Epithelial cell of proximal tubule (primary cell): ENCODE data around the gene NR2F1-AS1. TPM values are rescaled to one million over a fixed set of nuclear protein-coding genes. Genes with fewer than 3 reads are reported as not detected.

Source experiments
- DNase-seq: peaks from one replicate; pipeline ENCODE4 v3.0.0-alpha.2; 2011; ENCODE audit warnings: low read depth
- H3K4me3 ChIP-seq: 2 replicates; pipeline ENCODE4 v1.5.1; 2011; ENCODE audit warnings: low read depth, mild to moderate bottlenecking, low read length
- CTCF ChIP-seq: conservative IDR thresholded peaks from 2 replicates; pipeline ENCODE4 v1.5.1; 2012; ENCODE audit warnings: low read depth, mild to moderate bottlenecking, low read length
- total RNA-seq: library from RNA; depleted of rRNA; stranded (reverse); fragments of >200 nt; gene quantifications from 2 replicates; pipeline ENCODE4 v1.2.3, GENCODE V29; 2015

The NR2F1-AS1 gene
- total RNA-seq, 1 donor from 2014 or later = 1.6 TPM

GRCh38 chr5:93599001-93599379, 18.0 kb upstream of the NR2F1-AS1 start:
- no peak for DNase-seq
- no peak overlapping the region for H3K4me3 ChIP-seq
- no peak for TF ChIP-seq CTCF

GRCh38 chr5:93598091-93599000, 17.3 kb upstream of the NR2F1-AS1 start:
- no peak for DNase-seq
- no peak overlapping the region for H3K4me3 ChIP-seq
- TF ChIP-seq CTCF = no peak

GRCh38 chr5:93596676-93597490, 15.9 kb upstream of the NR2F1-AS1 start:
- DNase-seq = no peak
- no peak overlapping the region for H3K4me3 ChIP-seq
- no peak for TF ChIP-seq CTCF

- TF ChIP-seq CTCF = no peak
- DNase-seq = no peak
Observed at GRCh38 chr5:93596310-93596675, 15.3 kb upstream of the NR2F1-AS1 start.

GRCh38 chr5:93595420-93596147, 14.6 kb upstream of the NR2F1-AS1 start:
- no peak for TF ChIP-seq CTCF
- DNase-seq = no peak
- H3K4me3 ChIP-seq = no peak overlapping the region

More at GRCh38 chr5:93596310-93596675, 15.3 kb upstream of the NR2F1-AS1 start:
- H3K4me3 ChIP-seq = no peak overlapping the region

- DNase-seq = no peak
- TF ChIP-seq CTCF = no peak
- H3K4me3 ChIP-seq = no peak overlapping the region
Observed at GRCh38 chr5:93594591-93595419, 13.8 kb upstream of the NR2F1-AS1 start.
